ENCODE results near the gene DHX57.

GRCh38 chr2:38830526-38831159 lies 45.1 kb downstream of the DHX57 start:
- no peak for TF ChIP-seq CTCF (IDR thresholded peaks at IDR 0.05; ENCODE audit: insufficient read depth, low read length, poor library complexity, severe bottlenecking)
- no peak for TF ChIP-seq EZH2phosphoT487 (conservative IDR thresholded peaks at IDR 0.05; ENCODE audit: low read length)
